ENCODE data around the gene PKDCC.
A peak's percentile ranks its signal among the peaks of the same experiment; 100 is the strongest.
"Not testable (repeated sequence)": the region's sequence is repeated elsewhere in the genome, so short reads cannot be mapped to it uniquely, and the experiment has no call there.

Gene PKDCC

GRCh38 chr2:42079737-42080287 is 32.0 kb downstream of the PKDCC start:
- TF ChIP-seq CTCF (IDR thresholded peaks at IDR 0.05; ENCODE audit: poor library complexity, severe bottlenecking), result no peak
- H3K27me3 ChIP-seq (ENCODE audit: insufficient read depth, poor library complexity, severe bottlenecking), result no peaks in the 10 kb centered on the region
- H3K4me1 ChIP-seq (ENCODE audit: insufficient read depth, poor library complexity, severe bottlenecking), result no peaks in the 10 kb centered on the region
- no peaks in the 10 kb centered on the region for H3K9me3 ChIP-seq (ENCODE audit: severe bottlenecking)
- DNase-seq (ENCODE audit: low spot score) (no peak), ATAC-seq (ENCODE audit: low read depth) (no peak)
- no peaks in the 10 kb centered on the region for H3K36me3 ChIP-seq (ENCODE audit: low read depth)
- no peak overlapping the region for H3K27ac ChIP-seq (ENCODE audit: poor library complexity, severe bottlenecking)
- H3K4me3 ChIP-seq (ENCODE audit: severe bottlenecking), result no peak overlapping the region

DNA sequence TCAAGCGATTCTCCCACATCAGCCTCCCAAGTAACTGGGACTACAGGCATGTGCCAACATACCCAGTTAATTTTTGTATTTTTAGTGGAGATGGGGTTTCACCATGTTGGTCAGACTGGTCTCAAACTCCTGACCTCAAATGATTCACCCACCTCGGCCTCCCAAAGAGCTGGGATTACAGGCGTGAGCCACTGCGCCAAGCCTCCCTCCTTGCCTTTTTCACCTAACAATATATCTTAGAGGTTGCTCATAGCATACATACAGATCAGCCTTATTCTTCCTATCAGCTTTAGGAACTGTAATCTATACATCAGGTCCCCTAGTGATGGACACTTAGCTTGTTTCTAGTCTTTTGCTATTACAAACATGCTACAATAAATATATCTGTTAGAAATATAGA is 33.3 kb downstream of the PKDCC start:
- 0 out of 3 replicates have a peak, but pooled peaks have one; percentile 24 for ATAC-seq (ENCODE audit: low read depth)
- not testable (repeated sequence) for H3K4me3 ChIP-seq (ENCODE audit: severe bottlenecking); H3K27ac ChIP-seq (ENCODE audit: poor library complexity, severe bottlenecking); H3K36me3 ChIP-seq (ENCODE audit: low read depth); DNase-seq (ENCODE audit: low spot score); H3K27me3 ChIP-seq (ENCODE audit: insufficient read depth, poor library complexity, severe bottlenecking); H3K9me3 ChIP-seq (ENCODE audit: severe bottlenecking); H3K4me1 ChIP-seq (ENCODE audit: insufficient read depth, poor library complexity, severe bottlenecking)

DNA sequence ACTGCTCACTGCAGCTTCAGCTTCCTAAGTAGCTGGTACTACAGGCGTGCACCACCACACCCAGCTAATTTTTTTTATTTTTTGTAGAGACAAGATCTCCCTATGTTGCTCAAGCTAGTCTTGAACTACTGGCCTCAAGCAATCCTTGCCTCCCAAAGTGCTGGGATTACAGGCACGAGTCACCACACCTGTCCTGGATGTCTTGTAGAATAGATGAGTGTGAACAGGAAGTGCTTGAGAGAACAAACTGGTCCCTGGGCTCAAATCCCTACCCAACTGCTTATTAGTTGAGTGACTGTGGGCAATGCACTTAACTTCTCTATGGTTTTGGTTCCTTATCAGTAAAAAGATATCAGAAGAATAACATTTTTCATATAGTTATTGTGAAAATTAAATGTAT is 34.2 kb downstream of the PKDCC start:
- H3K4me3 ChIP-seq (ENCODE audit: severe bottlenecking), result no peak overlapping the region
- no peaks in the 10 kb centered on the region for H3K27me3 ChIP-seq (ENCODE audit: insufficient read depth, poor library complexity, severe bottlenecking)
- no peak overlapping the region for H3K27ac ChIP-seq (ENCODE audit: poor library complexity, severe bottlenecking)
- no peak for ATAC-seq (ENCODE audit: low read depth)
- no peak for TF ChIP-seq CTCF (IDR thresholded peaks at IDR 0.05; ENCODE audit: poor library complexity, severe bottlenecking)
- H3K4me1 ChIP-seq (ENCODE audit: insufficient read depth, poor library complexity, severe bottlenecking), result no peaks in the 10 kb centered on the region
- no peak for DNase-seq (ENCODE audit: low spot score)
- no peaks in the 10 kb centered on the region for H3K9me3 ChIP-seq (ENCODE audit: severe bottlenecking)
- H3K36me3 ChIP-seq (ENCODE audit: low read depth), result no peaks in the 10 kb centered on the region

DNA sequence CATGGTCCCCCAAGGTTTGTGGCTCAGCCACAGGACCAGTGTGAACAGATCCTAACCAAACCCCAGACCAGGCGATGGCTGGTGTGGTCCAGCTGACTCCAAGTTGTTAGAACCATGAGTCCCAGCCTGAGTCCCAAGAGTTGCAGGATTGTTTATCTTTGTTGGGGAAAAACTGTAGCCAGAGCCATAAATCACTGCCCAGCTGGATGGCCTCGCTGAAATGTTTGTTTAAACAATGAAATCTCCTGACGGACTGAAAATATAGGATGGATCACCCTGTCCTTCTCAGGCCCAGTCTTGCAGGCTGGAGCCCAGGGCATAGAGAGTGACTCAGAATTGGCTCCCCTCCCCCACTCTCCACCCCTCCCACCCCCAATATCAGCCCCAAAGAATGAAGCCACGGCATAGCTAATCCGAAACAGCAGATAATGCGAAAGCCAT is 36.4 kb downstream of the PKDCC start:
- no peaks in the 10 kb centered on the region for H3K27me3 ChIP-seq (ENCODE audit: insufficient read depth, poor library complexity, severe bottlenecking)
- no peaks in the 10 kb centered on the region for H3K36me3 ChIP-seq (ENCODE audit: low read depth)
- H3K4me1 ChIP-seq (ENCODE audit: insufficient read depth, poor library complexity, severe bottlenecking), result no peaks in the 10 kb centered on the region
- no peak overlapping the region for H3K4me3 ChIP-seq (ENCODE audit: severe bottlenecking)
- no peaks in the 10 kb centered on the region for H3K9me3 ChIP-seq (ENCODE audit: severe bottlenecking)
- no peak overlapping the region for H3K27ac ChIP-seq (ENCODE audit: poor library complexity, severe bottlenecking)
- DNase-seq (ENCODE audit: low spot score), result no peak
- ATAC-seq (ENCODE audit: low read depth), result peak; percentile 56
- TF ChIP-seq CTCF (IDR thresholded peaks at IDR 0.05; ENCODE audit: poor library complexity, severe bottlenecking), result no peak

DNA sequence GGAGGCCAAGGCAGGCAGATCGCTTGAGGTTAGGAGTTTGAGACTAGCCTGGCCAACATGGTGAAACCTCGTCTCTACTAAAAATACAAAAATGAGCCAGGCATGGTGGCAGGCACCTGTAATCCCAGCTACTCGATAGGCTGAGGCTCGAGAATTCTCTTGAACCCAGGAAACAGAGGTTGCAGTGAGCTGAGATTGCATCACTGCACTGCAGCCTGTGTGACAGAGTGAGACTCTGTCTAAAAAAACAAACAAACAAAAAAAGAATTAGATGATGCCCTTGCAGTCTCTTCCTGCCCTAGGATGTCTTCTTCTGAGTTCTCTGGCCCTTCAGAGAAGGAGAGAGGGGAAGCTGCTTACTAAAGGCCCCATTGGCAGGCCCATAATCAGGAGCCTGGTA is 37.2 kb downstream of the PKDCC start:
- ATAC-seq (ENCODE audit: low read depth); H3K27ac ChIP-seq (ENCODE audit: poor library complexity, severe bottlenecking); H3K4me3 ChIP-seq (ENCODE audit: severe bottlenecking); H3K4me1 ChIP-seq (ENCODE audit: insufficient read depth, poor library complexity, severe bottlenecking); DNase-seq (ENCODE audit: low spot score); H3K27me3 ChIP-seq (ENCODE audit: insufficient read depth, poor library complexity, severe bottlenecking); H3K36me3 ChIP-seq (ENCODE audit: low read depth); H3K9me3 ChIP-seq (ENCODE audit: severe bottlenecking): not testable (repeated sequence)

GRCh38 chr2:42085706-42086487 is 38.1 kb downstream of the PKDCC start:
- Histone ChIP-seq H3K4me3 (ENCODE audit: severe bottlenecking) (no peak overlapping the region), H3K4me1 (ENCODE audit: insufficient read depth, poor library complexity, severe bottlenecking) (no peaks in the 10 kb centered on the region), H3K36me3 (ENCODE audit: low read depth) (no peaks in the 10 kb centered on the region), H3K27ac (ENCODE audit: poor library complexity, severe bottlenecking) (no peak overlapping the region), H3K9me3 (ENCODE audit: severe bottlenecking) (no peaks in the 10 kb centered on the region), H3K27me3 (ENCODE audit: insufficient read depth, poor library complexity, severe bottlenecking) (no peaks in the 10 kb centered on the region)
- no peak for TF ChIP-seq CTCF (IDR thresholded peaks at IDR 0.05; ENCODE audit: poor library complexity, severe bottlenecking)
- DNase-seq (ENCODE audit: low spot score) (no peak), ATAC-seq (ENCODE audit: low read depth) (no peak)

Data from RWPE2 (cell line).